Osteoblast (primary cell): ENCODE data around the gene JARID2. TPM values are rescaled to one million over a fixed set of nuclear protein-coding genes. Genes with fewer than 3 reads are reported as not detected.

Experiments used
- DNase-seq: peaks from one replicate; pipeline ENCODE4 v3.0.0; 2011; ENCODE audit warnings: low spot score, mixed read lengths; ENCODE audit not compliant: insufficient read length; ENCODE audit errors: missing footprints
- H2AFZ ChIP-seq: 2 replicates; pipeline ENCODE4 v1.6.0; 2011; ENCODE audit warnings: mild to moderate bottlenecking, low read length
- H3K27ac ChIP-seq: 2 replicates; pipeline ENCODE4 v1.5.1; 2011; ENCODE audit warnings: mild to moderate bottlenecking, low read depth, low read length, moderate library complexity
- H3K27me3 ChIP-seq: 2 replicates; pipeline ENCODE4 v1.6.0; 2012; ENCODE audit warnings: mild to moderate bottlenecking, control low read depth, inconsistent platforms, low read length, moderate library complexity; ENCODE audit not compliant: insufficient read depth
- H3K36me3 ChIP-seq: 2 replicates; pipeline ENCODE4 v1.5.1; 2011; ENCODE audit warnings: mild to moderate bottlenecking, low read length, control low read depth, moderate library complexity; ENCODE audit not compliant: insufficient read depth
- H3K4me1 ChIP-seq: 2 replicates; pipeline ENCODE4 v1.5.1; 2011; ENCODE audit warnings: mild to moderate bottlenecking, low read length, control low read depth, moderate library complexity; ENCODE audit not compliant: insufficient read depth
- H3K4me2 ChIP-seq: 2 replicates; pipeline ENCODE4 v1.6.0; 2011; ENCODE audit warnings: mild to moderate bottlenecking, low read length; ENCODE audit not compliant: insufficient read depth
- H3K4me3 ChIP-seq: fragments of 200-600 bp; sonication (generic); 3 replicates; pipeline ENCODE4 v1.5.1; 2012; ENCODE audit warnings: mild to moderate bottlenecking, low read length, inconsistent platforms; ENCODE audit not compliant: insufficient read depth
- H3K79me2 ChIP-seq: 2 replicates; pipeline ENCODE4 v1.6.0; 2012; ENCODE audit warnings: mild to moderate bottlenecking, low read length, control low read depth, inconsistent platforms; ENCODE audit not compliant: insufficient read depth
- H3K9me3 ChIP-seq: 2 replicates; pipeline ENCODE4 v1.5.1; 2011; ENCODE audit warnings: low read depth, low read length, control low read depth
- H4K20me1 ChIP-seq: 2 replicates; pipeline ENCODE4 v1.6.0; 2012; ENCODE audit warnings: mild to moderate bottlenecking, low read length, control low read depth; ENCODE audit not compliant: insufficient read depth
- CTCF ChIP-seq: IDR thresholded peaks from 2 replicates; pipeline ENCODE4 v1.5.1; 2011; ENCODE audit warnings: mild to moderate bottlenecking, low read depth, low read length, moderate library complexity; ENCODE audit errors: extremely low read depth
- total RNA-seq: library from RNA; depleted of rRNA; stranded (reverse); fragments of >200 nt; gene quantifications from 2 replicates; pipeline ENCODE4 v1.2.3, GENCODE V29; 2012

Gene JARID2
- total RNA-seq, 1 donor = 10.5 TPM

GRCh38 chr6:15522026-15522425, 276.2 kb downstream of the JARID2 start:
- H3K27ac ChIP-seq = no peak overlapping the region
- no peak overlapping the region for H3K4me3 ChIP-seq
- H3K27me3 ChIP-seq = no peaks in the 10 kb centered on the region
- H2AFZ ChIP-seq = no peak overlapping the region
- H3K79me2 ChIP-seq = no peaks in the 10 kb centered on the region
- H3K36me3 ChIP-seq = peaks cover 33% of the 10 kb centered on the region
- no peak overlapping the region for H3K4me2 ChIP-seq
- H3K9me3 ChIP-seq = no peaks in the 10 kb centered on the region
- peak; percentile 32 for DNase-seq
- TF ChIP-seq CTCF = no peak
- H4K20me1 ChIP-seq = peaks cover 3% of the 10 kb centered on the region
- no peaks in the 10 kb centered on the region for H3K4me1 ChIP-seq

GRCh38 chr6:15522427-15522826, 276.6 kb downstream of the JARID2 start:
- H3K36me3 ChIP-seq = peaks cover 33% of the 10 kb centered on the region
- H3K4me2 ChIP-seq = no peak overlapping the region
- H2AFZ ChIP-seq = no peak overlapping the region
- H4K20me1 ChIP-seq = peaks cover 3% of the 10 kb centered on the region
- H3K79me2 ChIP-seq = no peaks in the 10 kb centered on the region
- DNase-seq = peak; percentile 44
- H3K27ac ChIP-seq = no peak overlapping the region
- no peaks in the 10 kb centered on the region for H3K9me3 ChIP-seq
- H3K4me1 ChIP-seq = no peaks in the 10 kb centered on the region
- H3K27me3 ChIP-seq = no peaks in the 10 kb centered on the region
- no peak overlapping the region for H3K4me3 ChIP-seq
- TF ChIP-seq CTCF = no peak

DNA sequence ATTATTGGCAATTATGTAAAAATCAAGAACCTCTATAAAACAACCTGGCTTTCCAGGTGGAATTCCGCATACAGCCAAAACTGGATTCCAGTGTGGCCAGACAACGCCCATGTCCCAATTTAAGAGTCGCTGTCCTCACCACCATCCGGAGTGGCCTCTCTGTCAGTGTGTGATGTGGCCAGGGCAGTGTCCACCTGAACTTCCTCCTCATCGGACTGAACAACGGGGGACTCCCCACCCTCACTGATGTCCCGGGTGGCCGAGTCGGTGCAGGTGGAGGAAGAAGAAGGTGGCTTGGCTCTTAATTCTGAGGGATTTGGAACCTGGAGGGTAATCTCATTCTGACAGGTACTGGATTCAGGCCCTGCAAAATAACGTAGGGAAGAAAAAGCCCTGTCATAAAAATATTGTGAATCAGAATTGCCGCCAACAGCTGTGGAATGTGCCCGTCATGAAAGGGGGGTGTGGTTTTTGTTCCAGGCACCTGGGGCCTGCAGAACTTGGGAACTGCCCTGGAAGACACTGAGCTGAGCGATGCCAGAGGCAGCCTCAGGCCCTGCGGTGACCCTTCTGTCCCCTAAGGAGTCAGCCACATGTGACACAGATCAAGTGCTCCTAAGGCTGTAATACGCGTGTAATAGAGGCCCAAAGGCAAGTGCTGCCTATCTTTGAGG, 277.1 kb downstream of the JARID2 start:
- Histone ChIP-seq H2AFZ (no peak overlapping the region), H3K4me2 (no peak overlapping the region), H3K4me1 (no peaks in the 10 kb centered on the region), H3K27me3 (no peaks in the 10 kb centered on the region), H3K79me2 (no peaks in the 10 kb centered on the region), H3K9me3 (no peaks in the 10 kb centered on the region), H4K20me1 (peaks cover 3% of the 10 kb centered on the region), H3K27ac (no peak overlapping the region), H3K36me3 (peaks cover 33% of the 10 kb centered on the region), H3K4me3 (no peak overlapping the region)
- no peak for DNase-seq
- no peak for TF ChIP-seq CTCF

- no peak overlapping the region for H3K4me3 ChIP-seq
- H2AFZ ChIP-seq = no peak overlapping the region
Observed at GRCh38 chr6:15523679-15524630, 278.1 kb downstream of the JARID2 start.

More at GRCh38 chr6:15523679-15524630, 278.1 kb downstream of the JARID2 start:
- no peak overlapping the region for H3K4me2 ChIP-seq
- no peak for TF ChIP-seq CTCF
- H3K79me2 ChIP-seq = no peaks in the 10 kb centered on the region
- peaks cover 3% of the 10 kb centered on the region for H4K20me1 ChIP-seq
- H3K36me3 ChIP-seq = peaks cover 37% of the 10 kb centered on the region
- no peak overlapping the region for H3K27ac ChIP-seq
- DNase-seq = no peak
- no peaks in the 10 kb centered on the region for H3K4me1 ChIP-seq
- no peaks in the 10 kb centered on the region for H3K27me3 ChIP-seq
- H3K9me3 ChIP-seq = no peaks in the 10 kb centered on the region
